Dedifferentiated amniotic fluid mesenchymal stem cell (primary cell): ENCODE data around the gene REEP2.

ENCODE experiments used
- DNase-seq: peaks from one replicate; pipeline ENCODE4 v3.0.0-alpha.2; 2016; ENCODE audit errors: extremely low spot score

Gene REEP2

GRCh38 chr5:138448481-138449398, 9.9 kb downstream of the REEP2 start:
- no peak for DNase-seq

DNA sequence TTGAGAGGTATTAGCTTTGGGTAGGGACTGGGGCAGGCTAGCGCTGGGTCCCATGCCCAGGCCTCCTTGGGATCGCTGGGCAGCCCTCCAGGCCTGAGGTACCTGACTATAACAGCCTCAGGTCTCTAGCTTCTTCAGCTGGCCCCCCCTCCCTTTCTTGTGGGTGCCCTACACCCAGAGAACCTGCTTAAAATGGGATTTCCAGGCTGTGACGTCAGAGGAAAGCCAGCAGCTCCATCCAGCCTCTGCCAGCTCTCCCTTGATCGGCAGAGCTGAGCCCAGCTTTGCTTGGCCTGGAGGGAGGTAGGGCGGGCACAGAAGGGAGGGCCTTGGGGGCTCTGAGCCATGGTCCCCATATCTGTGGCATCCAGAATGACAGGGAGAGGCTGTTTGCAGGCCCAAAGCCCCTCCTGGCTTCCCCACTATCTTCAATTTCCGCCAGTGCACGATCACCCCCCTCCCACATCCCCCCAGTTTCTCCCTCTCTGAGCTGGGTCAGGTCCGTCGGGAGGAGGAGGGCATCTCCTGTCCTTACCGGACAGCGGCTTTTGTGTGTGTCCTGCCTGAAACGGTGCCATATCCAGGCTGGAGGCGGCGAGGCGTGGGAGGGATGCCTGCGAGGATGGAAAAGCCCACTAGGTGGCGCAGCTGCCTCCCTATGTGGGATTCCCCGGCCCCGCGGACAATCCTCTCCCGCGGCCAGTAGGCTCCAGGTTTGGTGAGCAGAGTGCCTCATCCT, 10.8 kb downstream of the REEP2 start:
- DNase-seq, result peak; percentile 83

DNA sequence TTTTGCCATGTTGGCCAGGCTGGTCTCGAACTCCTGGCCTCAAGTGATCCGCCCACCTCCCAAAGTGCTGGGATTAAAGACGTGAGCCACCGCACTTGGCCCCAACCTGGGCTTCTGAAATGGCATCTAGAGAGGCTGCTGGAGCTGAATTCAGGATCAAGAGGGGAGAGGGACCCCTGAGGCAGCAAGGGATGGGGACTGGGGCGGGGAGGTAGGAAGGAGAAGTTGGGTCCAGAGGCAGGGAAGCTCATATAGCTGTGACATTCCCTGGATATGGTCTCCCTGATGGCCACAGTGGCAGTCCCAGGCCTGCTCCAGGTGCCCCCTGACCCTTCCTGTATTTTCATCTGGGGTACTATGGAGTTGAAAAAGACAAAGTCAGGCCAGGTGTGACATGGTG, 12.1 kb downstream of the REEP2 start:
- DNase-seq, result no peak

DNA sequence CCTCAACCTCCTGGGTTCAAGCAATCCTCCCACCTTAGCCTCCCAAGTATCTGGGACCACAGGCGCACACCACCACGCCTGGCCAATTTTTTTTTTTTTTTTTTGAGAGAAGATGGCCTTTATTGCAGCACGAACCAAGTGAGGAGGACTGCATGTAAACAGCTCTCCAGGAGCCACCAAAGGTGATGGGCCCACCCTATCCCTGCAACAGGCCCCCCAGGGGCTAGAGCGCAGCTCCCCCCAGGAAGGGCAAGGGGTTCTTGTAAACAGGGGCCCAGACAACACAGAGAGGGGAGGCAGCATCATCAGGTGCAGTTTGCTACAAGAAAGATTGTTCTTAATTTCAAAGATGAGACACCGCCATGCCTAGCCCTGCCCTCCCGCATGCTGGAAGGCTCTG, 13.9 kb downstream of the REEP2 start:
- DNase-seq, result no peak

GRCh38 chr5:138453590-138453989, 14.7 kb downstream of the REEP2 start:
- DNase-seq, result no peak

DNA sequence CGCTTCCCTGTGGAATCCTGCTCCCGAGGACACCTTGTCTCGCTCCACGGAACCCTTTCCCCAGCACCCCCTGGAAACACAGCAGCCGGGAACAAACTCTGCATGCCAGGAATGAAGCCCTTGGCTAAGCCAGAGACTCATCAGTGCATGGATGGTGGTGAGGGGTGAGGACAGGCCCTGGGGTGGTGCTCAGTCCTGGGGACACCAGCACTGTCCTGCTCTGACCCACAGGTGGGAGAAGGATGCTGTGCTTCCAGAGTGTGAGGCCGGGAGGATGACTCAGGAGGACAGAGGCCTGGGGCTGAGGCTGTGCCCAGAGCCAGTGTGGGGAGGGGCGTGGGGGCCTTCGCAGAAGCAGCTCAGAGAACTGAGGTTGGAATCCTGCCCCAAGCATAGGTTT, 15.3 kb downstream of the REEP2 start:
- no peak for DNase-seq

GRCh38 chr5:138455232-138455930, 16.5 kb downstream of the REEP2 start:
- no peak for DNase-seq

GRCh38 chr5:138457531-138458275, 18.8 kb downstream of the REEP2 start:
- no peak for DNase-seq

- DNase-seq, result no peak
Measured at GRCh38 chr5:138458384-138458783, 19.5 kb downstream of the REEP2 start.

DNA sequence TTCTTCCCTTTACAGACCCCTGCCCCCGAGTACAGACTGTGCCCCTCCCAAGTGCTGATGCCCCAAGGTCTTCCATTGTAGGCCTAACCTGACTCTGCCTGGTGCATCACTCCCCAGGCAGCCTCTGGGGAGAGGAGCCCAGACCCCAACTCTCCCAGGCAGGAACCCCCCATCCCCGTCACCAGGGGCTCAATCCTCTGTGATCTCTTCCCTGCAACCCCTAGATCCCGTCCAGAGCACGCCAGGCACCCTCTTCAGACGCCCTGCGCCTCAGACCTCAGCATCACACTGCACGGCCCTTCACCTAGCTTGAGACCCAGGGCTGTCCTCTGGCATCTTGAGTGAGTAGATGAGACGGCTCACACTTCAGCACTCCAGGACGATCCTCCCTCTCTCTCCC, 20.0 kb downstream of the REEP2 start:
- DNase-seq, result no peak

DNA sequence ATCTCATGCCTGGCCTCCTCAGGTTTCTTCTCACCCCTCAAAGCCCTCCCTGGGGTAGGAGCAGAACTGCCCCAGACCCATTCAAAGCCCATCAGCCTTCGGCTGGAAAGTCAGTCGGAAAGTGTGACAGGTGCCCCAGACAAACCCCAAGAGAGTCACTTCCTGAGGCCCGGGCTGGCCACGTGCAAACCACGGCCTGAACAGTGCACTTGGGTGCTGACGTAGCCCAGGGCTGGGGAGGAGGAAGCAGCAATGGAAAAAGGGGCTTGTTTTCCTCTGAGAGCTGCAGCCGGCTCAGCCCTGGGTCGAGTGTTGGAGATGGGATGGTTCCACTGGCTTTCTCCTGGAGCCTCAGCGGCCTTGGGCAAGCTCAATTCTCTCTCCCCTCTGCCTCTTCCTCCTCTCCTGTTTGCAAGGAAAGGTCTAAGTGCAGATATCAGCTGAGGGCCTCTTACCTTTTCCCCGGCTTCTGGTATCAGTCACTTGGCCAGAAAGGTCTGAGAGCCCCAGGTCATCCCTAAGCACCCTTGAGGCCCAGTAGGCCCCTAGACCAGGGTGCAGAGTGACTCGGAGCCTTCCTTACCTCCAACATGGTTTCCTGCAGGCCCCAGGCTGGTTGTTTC, 20.6 kb downstream of the REEP2 start:
- no peak for DNase-seq

GRCh38 chr5:138460032-138460693, 21.3 kb downstream of the REEP2 start:
- DNase-seq, result no peak

DNA sequence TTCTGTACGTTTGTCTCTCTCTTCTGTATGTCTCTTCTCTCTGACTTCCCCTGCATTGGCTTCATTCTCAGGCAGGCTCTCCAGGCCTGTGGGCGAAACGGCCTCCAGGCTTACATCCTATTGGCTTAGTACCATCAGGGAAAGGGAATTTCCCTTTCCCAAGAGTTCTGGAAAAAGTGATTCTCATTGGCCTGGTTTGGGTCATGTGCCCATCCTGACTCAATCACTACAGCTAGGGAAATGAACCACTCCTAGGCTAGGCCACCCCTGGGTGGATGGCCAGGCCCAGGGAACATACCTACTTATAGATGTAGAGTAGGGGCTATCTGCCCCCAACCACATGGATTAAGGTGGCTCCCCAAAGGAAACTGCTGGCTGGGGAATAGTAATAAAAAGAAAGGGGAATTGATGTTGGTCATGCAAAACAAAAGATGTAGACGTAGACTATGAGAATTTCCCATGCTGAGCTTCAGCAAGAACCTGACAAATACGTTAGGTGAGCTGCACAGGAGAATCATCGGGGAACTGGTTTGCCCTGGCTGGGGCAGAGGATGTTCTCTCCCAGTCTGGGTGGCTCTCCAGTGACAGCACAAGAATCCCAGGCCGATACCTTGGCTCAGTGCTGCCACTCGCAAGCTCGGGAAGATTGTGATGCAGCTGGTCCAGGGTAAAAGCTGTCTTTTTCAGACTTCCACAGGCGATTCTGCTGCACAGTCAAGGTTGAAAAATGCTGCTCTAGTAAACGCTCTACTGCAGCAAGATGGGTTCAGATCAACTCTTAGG, 22.7 kb downstream of the REEP2 start:
- DNase-seq, result peak; percentile 57

GRCh38 chr5:138463419-138464007, 24.7 kb downstream of the REEP2 start:
- DNase-seq, result no peak

GRCh38 chr5:138464008-138464387, 25.1 kb downstream of the REEP2 start:
- DNase-seq, result peak; percentile 92

GRCh38 chr5:138464388-138465260, 25.8 kb downstream of the REEP2 start:
- DNase-seq, result peak; percentile 99

DNA sequence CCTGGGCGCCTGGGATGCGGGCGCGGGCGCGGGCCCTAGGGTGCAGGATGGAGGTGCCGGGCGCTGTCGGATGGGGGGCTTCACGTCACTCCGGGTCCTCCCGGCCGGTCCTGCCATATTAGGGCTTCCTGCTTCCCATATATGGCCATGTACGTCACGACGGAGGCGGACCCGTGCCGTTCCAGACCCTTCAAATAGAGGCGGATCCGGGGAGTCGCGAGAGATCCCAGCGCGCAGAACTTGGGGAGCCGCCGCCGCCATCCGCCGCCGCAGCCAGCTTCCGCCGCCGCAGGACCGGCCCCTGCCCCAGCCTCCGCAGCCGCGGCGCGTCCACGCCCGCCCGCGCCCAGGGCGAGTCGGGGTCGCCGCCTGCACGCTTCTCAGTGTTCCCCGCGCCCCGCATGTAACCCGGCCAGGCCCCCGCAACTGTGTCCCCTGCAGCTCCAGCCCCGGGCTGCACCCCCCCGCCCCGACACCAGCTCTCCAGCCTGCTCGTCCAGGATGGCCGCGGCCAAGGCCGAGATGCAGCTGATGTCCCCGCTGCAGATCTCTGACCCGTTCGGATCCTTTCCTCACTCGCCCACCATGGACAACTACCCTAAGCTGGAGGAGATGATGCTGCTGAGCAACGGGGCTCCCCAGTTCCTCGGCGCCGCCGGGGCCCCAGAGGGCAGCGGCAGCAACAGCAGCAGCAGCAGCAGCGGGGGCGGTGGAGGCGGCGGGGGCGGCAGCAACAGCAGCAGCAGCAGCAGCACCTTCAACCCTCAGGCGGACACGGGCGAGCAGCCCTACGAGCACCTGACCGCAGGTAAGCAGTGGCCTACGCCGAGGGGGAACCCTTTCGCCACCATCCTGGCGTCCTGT, 26.6 kb downstream of the REEP2 start, which contains the start of gene EGR1:
Gene EGR1 (plus strand): TSS at position 219 of the 864 bp plus-strand sequence. CDS start 283 bp downstream, at position 502.
- peak; percentile 93 for DNase-seq
